K562 (cell line): ENCODE results near the gene ITGA2B. TPM values are rescaled to one million over a fixed set of nuclear protein-coding genes. Genes with fewer than 3 reads are reported as not detected.

ENCODE experiments used
- ATAC-seq: fragments of 200-7000 bp; cut with Tn5 transposase; 3 replicates; pipeline ENCODE4 v1.9.1; 2020; ENCODE audit warnings: moderate library complexity
- BruUV-seq: library from RNA; stranded (reverse); fragments of 400-500 nt; replicated peaks from 2 replicates; lab custom pipeline; 2021; lab: Mats Ljungman, UMichigan
- CTCF ChIA-PET: fragments of 300-600 bp; formaldehyde crosslinking; extraction: SDS; loops from one replicate; lab custom pipeline; 2021; ENCODE audit warnings: low intra/inter-chr PET ratio; lab: Yijun Ruan, JAX
- POLR2A ChIA-PET: fragments of 300-600, 350-650 bp; sonication (Branson Sonifier 250); formaldehyde crosslinking; extraction: SDS; loops from one replicate; lab custom pipeline; 2021; ENCODE audit warnings: antibody characterized with exemption, inconsistent platforms; lab: Yijun Ruan, JAX
- DNase-seq, 4 experiments: peaks; one replicate each; pipeline versions ENCODE4 v3.0.0 to v3.0.0-alpha.2; 2011 to 2018; ENCODE audit warnings: low spot score in 3 of 4, mixed read lengths in 3 of 4; ENCODE audit errors: extremely low read depth in 1 of 4
- FAIRE-seq: peaks from 2 replicates; lab custom pipeline; 2011; peaks lifted over from hg19 to GRCh38; lab: Jason Lieb, UNC
- H2AFZ ChIP-seq: 2 replicates; pipeline ENCODE4 v1.6.0; 2011; ENCODE audit warnings: low read depth, low read length, control low read depth, inconsistent platforms
- H3K27ac ChIP-seq: fragments of 200-600 bp; 3 replicates; pipeline ENCODE4 v1.8.0; 2011; ENCODE audit warnings: low read depth, mild to moderate bottlenecking, control low read depth, inconsistent platforms, low read length, moderate library complexity, mixed read lengths; ENCODE audit errors: extremely low read depth
- H3K27me3 ChIP-seq, 2 experiments: fragments of 300-600 bp in 1 of 2; 2 replicates in 1 of 2; 3 replicates in 1 of 2; pipeline versions ENCODE4 v1.6.0 to v1.8.0; 2011; ENCODE audit warnings: inconsistent platforms in 2 of 2, low read length in 2 of 2, mild to moderate bottlenecking in 1 of 2, mixed read lengths in 1 of 2, moderate library complexity in 1 of 2; ENCODE audit not compliant: control insufficient read depth in 2 of 2, insufficient read depth in 2 of 2
- H3K36me3 ChIP-seq: fragments of 300-600 bp; 3 replicates; pipeline ENCODE4 v1.8.0; 2011; ENCODE audit warnings: mild to moderate bottlenecking, low read length, inconsistent platforms; ENCODE audit not compliant: control insufficient read depth, insufficient read depth
- H3K4me1 ChIP-seq, 2 experiments: fragments of 200-600 bp in 1 of 2; replicated peaks in 1 of 2; 2 replicates in 1 of 2; 3 replicates in 1 of 2; pipeline versions ENCODE4 v1.5.1 to v1.8.0; 2011; ENCODE audit warnings: inconsistent platforms in 2 of 2, low read length in 2 of 2, mild to moderate bottlenecking in 1 of 2, mixed read lengths in 1 of 2, moderate library complexity in 1 of 2; ENCODE audit not compliant: control insufficient read depth in 2 of 2, insufficient read depth in 2 of 2
- H3K4me2 ChIP-seq: 2 replicates; pipeline ENCODE4 v1.6.1; 2011; ENCODE audit warnings: low read length, control low read depth, inconsistent platforms, mixed read lengths; ENCODE audit not compliant: insufficient read depth
- H3K4me3 ChIP-seq: fragments of 200-600 bp; sonication (generic), shearing (Covaris generic); 2 replicates; pipeline ENCODE4 v1.5.1; 2016; ENCODE audit warnings: control low read depth, inconsistent platforms
- H3K79me2 ChIP-seq: fragments of 200-600 bp; 3 replicates; pipeline ENCODE4 v1.8.0; 2011; ENCODE audit warnings: low read length, inconsistent platforms; ENCODE audit not compliant: control insufficient read depth, insufficient read depth
- H3K9ac ChIP-seq, 2 experiments: 2 replicates each; pipeline versions ENCODE4 v1.6.0 to v1.6.1; 2011; ENCODE audit warnings: low read depth in 2 of 2, low read length in 2 of 2, control low read depth in 1 of 2, inconsistent platforms in 1 of 2, mild to moderate bottlenecking in 1 of 2, mixed read lengths in 1 of 2; ENCODE audit not compliant: insufficient read depth in 1 of 2
- H3K9me1 ChIP-seq: one replicate; pipeline ENCODE4 v1.6.0; 2011; ENCODE audit warnings: inconsistent platforms, mild to moderate bottlenecking, low read length, moderate library complexity; ENCODE audit not compliant: control insufficient read depth, insufficient read depth
- H3K9me3 ChIP-seq: replicated peaks from 2 replicates; pipeline ENCODE4 v1.5.1; 2011; ENCODE audit warnings: low read depth, low read length, inconsistent platforms; ENCODE audit not compliant: control insufficient read depth, insufficient read depth
- H4K20me1 ChIP-seq: replicated peaks from 2 replicates; pipeline ENCODE4 v1.6.1; 2011; ENCODE audit warnings: low read length, inconsistent platforms, mixed read lengths; ENCODE audit not compliant: control insufficient read depth, insufficient read depth
- BRCA1 ChIP-seq, 2 experiments: fragments of 450-650 bp in 1 of 2; sonication (generic) in 1 of 2; formaldehyde crosslinking in 1 of 2; IDR thresholded peaks; 2 replicates each; pipeline versions ENCODE4 v1.5.0 to v1.6.1; 2017 to 2020; ENCODE audit warnings: mild to moderate bottlenecking in 1 of 2, missing genetic modification reagents in 1 of 2
- CHD2 ChIP-seq: IDR thresholded peaks from 2 replicates; pipeline ENCODE4 v1.6.1; 2011; ENCODE audit warnings: low read depth, low read length
- CTCF ChIP-seq, 3 experiments: IDR thresholded peaks in 2 of 3; conservative IDR thresholded peaks in 1 of 3; 2 replicates each; pipeline ENCODE4 v1.5.1; 2011 to 2012; ENCODE audit warnings: low read length in 3 of 3, mild to moderate bottlenecking in 3 of 3, control low read depth in 2 of 3, improper control_type of control experiment in 1 of 3, inconsistent platforms in 1 of 3, low read depth in 1 of 3, mixed read lengths in 1 of 3, moderate library complexity in 1 of 3; ENCODE audit not compliant: insufficient read depth in 2 of 3
- FOS ChIP-seq: IDR thresholded peaks from 3 replicates; pipeline ENCODE4 v1.6.1; 2011; ENCODE audit not compliant: insufficient read length; ENCODE audit errors: extremely low read depth
- GABPB1 ChIP-seq: sonication (generic); formaldehyde crosslinking; IDR thresholded peaks from 2 replicates; pipeline ENCODE4 v1.8.0; 2022; ENCODE audit warnings: mild to moderate bottlenecking, missing genetic modification reagents
- GTF2F1 ChIP-seq: IDR thresholded peaks from 2 replicates; pipeline ENCODE4 v1.6.1; 2011; ENCODE audit warnings: low read depth, low read length, improper control_type of control experiment
- HMG20B ChIP-seq: fragments of 250-450 bp; sonication (Bioruptor Pico); IDR thresholded peaks from 2 replicates; pipeline ENCODE4 v1.5.0; 2021; ENCODE audit warnings: mild to moderate bottlenecking
- JUNB ChIP-seq: fragments of 450-650 bp; formaldehyde crosslinking; conservative IDR thresholded peaks from 2 replicates; pipeline ENCODE4 v1.4.0; 2020; ENCODE audit warnings: mild to moderate bottlenecking
- MCM7 ChIP-seq, 2 experiments: fragments of 450-650 bp; IDR thresholded peaks; 2 replicates each; pipeline ENCODE4 v1.6.1; 2016 to 2018
- MTA1 ChIP-seq: fragments of 450-650 bp; IDR thresholded peaks from 2 replicates; pipeline ENCODE4 v1.6.1; 2017; ENCODE audit warnings: borderline replicate concordance
- POU5F1 ChIP-seq: fragments of 150-350 bp; IDR thresholded peaks from 2 replicates; pipeline ENCODE4 v1.6.1; 2014; ENCODE audit warnings: borderline replicate concordance, low read length, low read depth, mild to moderate bottlenecking; ENCODE audit not compliant: partially characterized antibody
- RFX7 ChIP-seq: fragments of 250-450 bp; sonication (Bioruptor Pico); IDR thresholded peaks from 2 replicates; pipeline ENCODE4 v1.5.1; 2021; ENCODE audit warnings: mild to moderate bottlenecking
- RNF2 ChIP-seq: sonication (generic); IDR thresholded peaks from 2 replicates; pipeline ENCODE4 v1.6.1; 2016
- SIRT6 ChIP-seq: IDR thresholded peaks from one replicate; pipeline ENCODE4 v1.6.1; 2012; ENCODE audit warnings: low read depth, mild to moderate bottlenecking, control low read depth, inconsistent platforms, low read length, moderate library complexity
- SMARCA5 ChIP-seq: fragments of 450-650 bp; IDR thresholded peaks from 2 replicates; pipeline ENCODE4 v1.6.1; 2016
- SREBF1 ChIP-seq: fragments of 150-350 bp; IDR thresholded peaks from 2 replicates; pipeline ENCODE4 v1.6.1; 2014; ENCODE audit warnings: antibody characterized with exemption, low read depth, low read length, borderline replicate concordance
- TEAD1 ChIP-seq, 2 experiments: fragments of 450-650 bp in 1 of 2; sonication (generic) in 1 of 2; formaldehyde crosslinking; IDR thresholded peaks; 2 replicates each; pipeline versions ENCODE4 v1.4.0 to v1.8.0; 2020 to 2022; ENCODE audit warnings: mild to moderate bottlenecking in 2 of 2, missing genetic modification reagents in 1 of 2
- ZKSCAN1 ChIP-seq: fragments of 150-350 bp; IDR thresholded peaks from 2 replicates; pipeline ENCODE4 v1.6.1; 2016; ENCODE audit warnings: low read depth, low read length
- WGBS: fragments of 100-300 bp; shearing (Covaris generic); methylation state at CpG from one replicate; pipeline ENCODE4 v1.1.6; 2016; ENCODE audit warnings: low coverage, mixed read lengths; ENCODE audit not compliant: insufficient coverage; ENCODE audit errors: missing lambda C conversion rate; 5-methylcytosine and 5-hydroxymethylcytosine counted together
- in situ Hi-C: fragments of 300-500 bp; cut with MboI; formaldehyde crosslinking; loops from 4 replicates; pipeline ENCODE4 v1.15.0; 2018; ENCODE audit warnings: inconsistent platforms, mixed read lengths
- intact Hi-C: fragments of 100-400 bp; cut with micrococcal nuclease; formaldehyde crosslinking; loops from 2 replicates; pipeline ENCODE4 v1.14.2; 2022
- polyA plus RNA-seq, 8 experiments: library from polyadenylated mRNA; depleted of rRNA in 4 of 8; stranded (reverse) in 5 of 8; unstranded in 3 of 8; fragments of >200 nt; fragmentation: Nextera tagmentation in 2 of 8; fragmentation: Illumina TruSeq in 1 of 8; extraction: Ambion mirVana in 2 of 8; extraction: Trizol in 1 of 8; gene quantifications; 2 replicates each; pipeline versions ENCODE4 v1.2.1 to v1.2.3, GENCODE V29; 2011 to 2014; ENCODE audit warnings: inconsistent platforms in 1 of 8, missing spikeins in 1 of 8
- total RNA-seq, 7 experiments: library from RNA; depleted of rRNA in 6 of 7; stranded (reverse); fragments of >200 nt in 6 of 7; fragmentation: Illumina TruSeq in 2 of 7; extraction: Trizol in 2 of 7; gene quantifications; 2 replicates each; pipeline versions ENCODE4 v1.2.1 to v1.2.3, GENCODE V29; 2011 to 2021; ENCODE audit warnings: low replicate concordance in 1 of 7
- TF ChIP-seq, protein P1 (sequence below): sonication (generic); IDR thresholded peaks from 2 replicates; pipeline ENCODE4 v1.6.1; 2016

The ITGA2B gene
- total and polyA plus RNA-seq, 9 of the 15 experiments (the other 6 are each of a cell fraction or from before 2014, with no cell fraction given): 1.1 to 26.4 (median 5.6) TPM

DNA sequence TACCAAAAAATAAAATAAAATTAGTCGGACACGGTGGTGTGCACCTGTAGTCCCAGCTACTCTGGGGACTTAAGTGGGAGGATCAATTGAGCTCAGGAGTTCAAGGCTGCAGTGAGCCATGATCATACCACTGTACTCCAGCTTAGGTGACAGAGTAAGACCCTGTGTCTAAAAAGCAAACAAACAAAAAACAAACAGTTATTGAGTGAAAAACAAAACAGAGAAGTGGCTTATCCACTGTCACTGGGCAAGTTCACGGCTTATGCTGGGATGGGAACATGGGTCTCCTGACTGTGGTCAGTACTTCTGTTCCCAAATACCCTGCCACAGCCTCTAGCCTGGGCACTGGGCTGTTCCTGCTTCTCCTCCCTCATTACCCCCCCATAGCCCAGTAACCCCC is 53.9 kb downstream of the ITGA2B start:
- in situ Hi-C loops (loop anchor here (25.0 kb wide), 1 partner anchor 398 kb away; the partner anchor contains the start of gene PPY), intact Hi-C loops (no loop called here)
- DNase-seq (no peak), ATAC-seq (no peak), FAIRE-seq (no peak)
- TF ChIP-seq CHD2 (no peak), HMG20B (no peak), RFX7 (CRISPR knock-in tag) (no peak), GTF2F1 (no peak), MCM7 (IDR thresholded peaks at IDR 0.05) (no peak), FOS (no peak), GABPB1 (no peak), CTCF (IDR thresholded peaks at IDR 0.05 in 2 of 3, conservative IDR thresholded peaks at IDR 0.05 in 1 of 3; ENCODE audit: insufficient read depth in 2 of 3, low read depth in 1 of 3, low read length in 3 of 3) (no peak), SMARCA5 (no peak), SIRT6 (no peak), JUNB (no peak), MTA1 (no peak), ZKSCAN1 (no peak), RNF2 (no peak), POU5F1 (no peak), BRCA1 (IDR thresholded peaks at IDR 0.05) (no peak), BRCA1 (CRISPR knock-in tag; IDR thresholded peaks at IDR 0.05) (no peak), TEAD1 (CRISPR knock-in tag; IDR thresholded peaks at IDR 0.05) (no peak), SREBF1 (no peak)
- TF ChIP-seq, protein P1, sequence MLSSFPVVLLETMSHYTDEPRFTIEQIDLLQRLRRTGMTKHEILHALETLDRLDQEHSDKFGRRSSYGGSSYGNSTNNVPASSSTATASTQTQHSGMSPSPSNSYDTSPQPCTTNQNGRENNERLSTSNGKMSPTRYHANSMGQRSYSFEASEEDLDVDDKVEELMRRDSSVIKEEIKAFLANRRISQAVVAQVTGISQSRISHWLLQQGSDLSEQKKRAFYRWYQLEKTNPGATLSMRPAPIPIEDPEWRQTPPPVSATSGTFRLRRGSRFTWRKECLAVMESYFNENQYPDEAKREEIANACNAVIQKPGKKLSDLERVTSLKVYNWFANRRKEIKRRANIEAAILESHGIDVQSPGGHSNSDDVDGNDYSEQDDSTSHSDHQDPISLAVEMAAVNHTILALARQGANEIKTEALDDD: no peak
- ChIA-PET CTCF (no interaction called here), POLR2A (interaction anchor here (0.6 kb wide), 1 partner anchor 8 kb away, joined by 3 read pairs; no protein-coding TSS in a partner anchor)
- no peaks in the 10 kb centered on the region for H3K36me3 ChIP-seq
- H3K9ac ChIP-seq: no peak overlapping the region
- no peaks in the 10 kb centered on the region for H4K20me1 ChIP-seq
- no peak overlapping the region for H3K4me3 ChIP-seq
- BruUV-seq: no TSS peak
- H3K9me3 ChIP-seq: no peaks in the 10 kb centered on the region
- peaks cover 3 to 6% of the 10 kb centered on the region in 2 experiments; a peak in 4 of 5 replicates for H3K4me1 ChIP-seq
- H3K27me3 ChIP-seq: no peaks in the 10 kb centered on the region
- no peaks in the 10 kb centered on the region for H3K79me2 ChIP-seq
- WGBS: 21% methylated on average over 3 of the region's 3 CpGs
- no peak overlapping the region for H3K4me2 ChIP-seq
- no peak overlapping the region for H2AFZ ChIP-seq
- H3K9me1 ChIP-seq: no peaks in the 10 kb centered on the region
- H3K27ac ChIP-seq: no peak overlapping the region
